ENCODE results near the gene RGS2. TPM values are rescaled to one million over a fixed set of nuclear protein-coding genes. Genes with fewer than 3 reads are reported as not detected.
A peak's percentile ranks its signal among the peaks of the same experiment; 100 is the strongest.

RGS2 gene
- total RNA-seq, 1 donor from 2014 or later: 6.3 TPM

DNA sequence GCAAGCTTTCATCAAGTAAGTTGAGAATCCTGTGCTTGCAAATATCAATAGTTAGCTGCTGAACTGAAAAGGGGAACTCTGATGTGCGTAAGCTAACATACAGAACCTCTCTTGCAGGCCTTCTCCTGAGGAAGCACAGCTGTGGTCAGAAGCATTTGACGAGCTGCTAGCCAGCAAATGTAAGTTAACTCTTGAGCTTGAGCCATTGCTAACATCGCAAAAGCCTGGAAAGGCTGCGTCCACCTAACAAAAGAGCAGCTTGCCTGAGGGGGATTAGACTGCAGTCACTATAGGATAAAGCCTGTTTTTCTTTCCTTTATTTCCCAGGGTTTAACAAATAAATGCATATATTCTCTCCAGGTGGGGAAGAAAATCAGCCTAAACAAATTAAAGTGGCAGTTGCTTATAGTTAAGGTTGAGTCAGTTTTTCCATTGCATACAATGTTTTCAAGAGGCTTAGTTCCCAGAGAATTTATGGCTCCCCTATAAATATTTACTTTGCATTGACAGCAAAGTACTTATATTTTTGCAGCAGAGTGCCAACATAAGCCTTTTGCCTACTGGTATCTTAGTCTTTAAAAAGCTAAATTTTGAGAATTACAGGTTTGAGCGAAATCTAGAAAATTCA, 1.5 kb downstream of the RGS2 start:
- TF ChIP-seq, protein P1, sequence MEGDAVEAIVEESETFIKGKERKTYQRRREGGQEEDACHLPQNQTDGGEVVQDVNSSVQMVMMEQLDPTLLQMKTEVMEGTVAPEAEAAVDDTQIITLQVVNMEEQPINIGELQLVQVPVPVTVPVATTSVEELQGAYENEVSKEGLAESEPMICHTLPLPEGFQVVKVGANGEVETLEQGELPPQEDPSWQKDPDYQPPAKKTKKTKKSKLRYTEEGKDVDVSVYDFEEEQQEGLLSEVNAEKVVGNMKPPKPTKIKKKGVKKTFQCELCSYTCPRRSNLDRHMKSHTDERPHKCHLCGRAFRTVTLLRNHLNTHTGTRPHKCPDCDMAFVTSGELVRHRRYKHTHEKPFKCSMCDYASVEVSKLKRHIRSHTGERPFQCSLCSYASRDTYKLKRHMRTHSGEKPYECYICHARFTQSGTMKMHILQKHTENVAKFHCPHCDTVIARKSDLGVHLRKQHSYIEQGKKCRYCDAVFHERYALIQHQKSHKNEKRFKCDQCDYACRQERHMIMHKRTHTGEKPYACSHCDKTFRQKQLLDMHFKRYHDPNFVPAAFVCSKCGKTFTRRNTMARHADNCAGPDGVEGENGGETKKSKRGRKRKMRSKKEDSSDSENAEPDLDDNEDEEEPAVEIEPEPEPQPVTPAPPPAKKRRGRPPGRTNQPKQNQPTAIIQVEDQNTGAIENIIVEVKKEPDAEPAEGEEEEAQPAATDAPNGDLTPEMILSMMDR (conservative IDR thresholded peaks at IDR 0.05; ENCODE audit: low read depth, low read length): no peak
- no peak for DNase-seq (ENCODE audit: low read depth)
- H3K4me3 ChIP-seq (ENCODE audit: low read depth, low read length): peak overlapping the region; percentile 94

DNA sequence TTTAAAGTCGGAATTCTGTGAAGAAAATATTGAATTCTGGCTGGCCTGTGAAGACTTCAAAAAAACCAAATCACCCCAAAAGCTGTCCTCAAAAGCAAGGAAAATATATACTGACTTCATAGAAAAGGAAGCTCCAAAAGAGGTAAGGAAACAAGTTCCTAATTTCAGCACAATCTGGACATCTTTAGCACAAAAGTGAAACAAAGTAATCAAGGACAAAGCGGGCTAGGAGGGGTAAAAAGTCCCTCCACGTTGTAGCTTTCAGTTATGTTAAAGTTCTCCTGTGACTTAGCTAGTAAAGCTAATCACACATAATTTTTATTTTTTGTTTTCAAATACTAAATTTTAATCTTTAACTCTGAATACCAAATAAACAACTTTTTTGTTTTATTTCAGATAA, 2.2 kb downstream of the RGS2 start:
- no peak overlapping the region for H3K4me3 ChIP-seq (ENCODE audit: low read depth, low read length)
- TF ChIP-seq, protein P1 (conservative IDR thresholded peaks at IDR 0.05; ENCODE audit: low read depth, low read length): no peak
- DNase-seq (ENCODE audit: low read depth): no peak

DNA sequence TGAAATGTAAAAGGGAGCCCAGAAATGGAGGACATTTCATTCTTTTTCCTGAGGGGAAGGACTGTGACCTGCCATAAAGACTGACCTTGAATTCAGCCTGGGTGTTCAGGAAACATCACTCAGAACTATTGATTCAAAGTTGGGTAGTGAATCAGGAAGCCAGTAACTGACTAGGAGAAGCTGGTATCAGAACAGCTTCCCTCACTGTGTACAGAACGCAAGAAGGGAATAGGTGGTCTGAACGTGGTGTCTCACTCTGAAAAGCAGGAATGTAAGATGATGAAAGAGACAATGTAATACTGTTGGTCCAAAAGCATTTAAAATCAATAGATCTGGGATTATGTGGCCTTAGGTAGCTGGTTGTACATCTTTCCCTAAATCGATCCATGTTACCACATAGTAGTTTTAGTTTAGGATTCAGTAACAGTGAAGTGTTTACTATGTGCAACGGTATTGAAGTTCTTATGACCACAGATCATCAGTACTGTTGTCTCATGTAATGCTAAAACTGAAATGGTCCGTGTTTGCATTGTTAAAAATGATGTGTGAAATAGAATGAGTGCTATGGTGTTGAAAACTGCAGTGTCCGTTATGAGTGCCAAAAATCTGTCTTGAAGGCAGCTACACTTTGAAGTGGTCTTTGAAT, 2.9 kb downstream of the RGS2 start:
- TF ChIP-seq, protein P1 (conservative IDR thresholded peaks at IDR 0.05; ENCODE audit: low read depth, low read length): no peak
- H3K4me3 ChIP-seq (ENCODE audit: low read depth, low read length): no peak overlapping the region
- DNase-seq (ENCODE audit: low read depth): no peak

DNA sequence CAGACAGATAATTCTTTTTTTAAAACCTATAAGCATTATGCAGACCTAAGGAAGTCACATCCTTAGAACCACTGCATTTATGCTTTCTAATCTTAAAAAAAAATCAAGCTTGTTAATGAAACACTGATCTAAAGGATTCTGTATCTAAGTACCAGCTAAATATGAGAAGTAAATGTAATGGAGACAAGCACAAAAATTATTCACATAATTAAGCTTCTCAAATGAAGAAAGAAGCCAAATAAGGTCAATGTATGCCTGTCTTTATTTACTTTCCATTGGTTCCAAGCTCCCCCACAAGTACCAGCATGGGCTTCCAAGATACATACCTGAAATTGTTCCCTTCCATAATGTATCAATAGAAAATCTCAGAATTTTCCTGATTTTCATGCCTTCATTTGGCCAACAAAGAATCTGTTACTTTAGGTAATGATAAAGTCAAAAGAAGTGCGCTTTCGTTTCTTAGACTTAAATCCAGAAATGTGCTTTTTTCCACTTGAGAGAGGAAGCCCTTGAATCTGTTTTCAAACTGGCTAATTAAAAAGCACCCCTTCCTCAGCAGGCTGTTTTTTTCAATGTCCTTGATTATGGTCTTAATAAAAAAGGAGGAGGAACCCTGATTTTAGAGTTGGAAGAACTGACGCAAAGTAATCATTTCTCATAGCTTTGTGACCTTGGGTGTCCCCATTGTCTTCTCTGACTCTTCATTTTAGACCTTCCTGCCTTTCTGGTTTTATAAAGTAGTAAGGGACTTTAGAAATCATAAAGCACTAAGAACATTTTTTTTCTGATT, 3.8 kb downstream of the RGS2 start:
- TF ChIP-seq, protein P1 (conservative IDR thresholded peaks at IDR 0.05; ENCODE audit: low read depth, low read length): no peak
- H3K4me3 ChIP-seq (ENCODE audit: low read depth, low read length): no peak overlapping the region
- no peak for DNase-seq (ENCODE audit: low read depth)

DNA sequence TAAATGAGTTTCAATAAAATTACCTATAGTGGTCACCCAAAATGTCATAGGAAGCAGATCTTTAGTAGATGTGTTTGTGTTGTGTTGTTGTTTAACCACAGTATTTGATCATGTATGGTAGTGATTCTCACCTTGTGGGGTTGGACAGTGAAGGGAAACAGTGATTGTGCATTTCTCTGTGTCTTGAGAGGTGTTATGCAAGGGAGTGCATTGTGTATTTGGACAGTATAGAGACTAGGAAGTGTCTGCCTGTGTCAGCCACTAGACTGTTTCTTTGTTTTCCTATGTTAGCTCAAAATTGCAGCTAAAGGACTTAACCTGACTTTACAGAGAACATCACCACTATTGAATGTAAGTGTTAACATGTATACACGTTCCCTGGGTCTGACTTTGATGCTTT, 6.0 kb downstream of the RGS2 start:
- no peak for DNase-seq (ENCODE audit: low read depth)
- TF ChIP-seq, protein P1 (conservative IDR thresholded peaks at IDR 0.05; ENCODE audit: low read depth, low read length): no peak
- no peak overlapping the region for H3K4me3 ChIP-seq (ENCODE audit: low read depth, low read length)

DNA sequence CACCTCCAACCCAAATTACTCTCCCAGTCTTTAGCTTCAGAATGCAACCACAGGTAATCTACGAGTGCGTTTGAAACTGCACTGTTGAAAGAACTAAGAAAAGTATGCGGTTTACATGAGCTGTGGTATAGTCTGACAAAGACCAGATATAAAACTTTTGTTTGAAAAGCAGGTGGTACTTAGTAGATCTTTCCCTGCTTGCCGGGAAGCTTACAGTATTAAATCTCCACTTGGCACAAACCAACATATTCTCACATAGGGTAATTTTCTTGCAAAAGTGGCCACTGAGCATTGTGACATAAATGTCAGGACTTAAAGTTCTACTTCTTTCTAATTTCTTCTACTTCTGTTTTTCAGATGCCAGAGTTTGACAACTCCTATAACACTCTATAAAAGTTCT, 8.4 kb downstream of the RGS2 start:
- no peak overlapping the region for H3K4me3 ChIP-seq (ENCODE audit: low read depth, low read length)
- DNase-seq (ENCODE audit: low read depth): no peak
- TF ChIP-seq, protein P1 (conservative IDR thresholded peaks at IDR 0.05; ENCODE audit: low read depth, low read length): no peak

All from epithelial cell of proximal tubule (primary cell).